HL-60 (cell line): ENCODE measurements around the gene AKAP1.

Source experiments
- DNase-seq, 2 experiments: peaks; one replicate each; pipeline ENCODE4 v3.0.0-alpha.2; 2010 to 2020; ENCODE audit warnings: low read depth in 1 of 2, low spot score in 1 of 2
- H3K27ac ChIP-seq: fragments of 250-450 bp; sonication (Bioruptor Pico); replicated peaks from 2 replicates; pipeline ENCODE4 v1.5.1; 2020; ENCODE audit warnings: mild to moderate bottlenecking, moderate library complexity
- H3K27me3 ChIP-seq: fragments of 250-450 bp; sonication (Bioruptor Pico); 2 replicates; pipeline ENCODE4 v1.5.1; 2021; ENCODE audit warnings: mild to moderate bottlenecking, moderate library complexity; ENCODE audit not compliant: insufficient read depth, poor library complexity, severe bottlenecking
- H3K4me3 ChIP-seq: replicated peaks from 2 replicates; pipeline ENCODE4 v1.5.1; 2011; ENCODE audit warnings: mild to moderate bottlenecking, control low read depth, low read length; ENCODE audit not compliant: insufficient read depth
- CTCF ChIP-seq: IDR thresholded peaks from one replicate; pipeline ENCODE4 v1.5.1; 2011; ENCODE audit warnings: low read length, control low read depth, inconsistent platforms; ENCODE audit not compliant: insufficient read depth
- GABPA ChIP-seq: IDR thresholded peaks from 2 replicates; pipeline ENCODE4 v1.6.1; 2012; ENCODE audit warnings: low read depth
- POLR2AphosphoS5 ChIP-seq: IDR thresholded peaks from 2 replicates; pipeline ENCODE4 v1.6.1; 2012; ENCODE audit warnings: low read depth
- REST ChIP-seq: IDR thresholded peaks from 2 replicates; pipeline ENCODE4 v1.6.1; 2012; ENCODE audit warnings: low read depth; ENCODE audit not compliant: insufficient replicate concordance
- SPI1 ChIP-seq: IDR thresholded peaks from 2 replicates; pipeline ENCODE4 v1.6.1; 2012; ENCODE audit warnings: low read depth, mild to moderate bottlenecking, borderline replicate concordance

The AKAP1 gene

DNA sequence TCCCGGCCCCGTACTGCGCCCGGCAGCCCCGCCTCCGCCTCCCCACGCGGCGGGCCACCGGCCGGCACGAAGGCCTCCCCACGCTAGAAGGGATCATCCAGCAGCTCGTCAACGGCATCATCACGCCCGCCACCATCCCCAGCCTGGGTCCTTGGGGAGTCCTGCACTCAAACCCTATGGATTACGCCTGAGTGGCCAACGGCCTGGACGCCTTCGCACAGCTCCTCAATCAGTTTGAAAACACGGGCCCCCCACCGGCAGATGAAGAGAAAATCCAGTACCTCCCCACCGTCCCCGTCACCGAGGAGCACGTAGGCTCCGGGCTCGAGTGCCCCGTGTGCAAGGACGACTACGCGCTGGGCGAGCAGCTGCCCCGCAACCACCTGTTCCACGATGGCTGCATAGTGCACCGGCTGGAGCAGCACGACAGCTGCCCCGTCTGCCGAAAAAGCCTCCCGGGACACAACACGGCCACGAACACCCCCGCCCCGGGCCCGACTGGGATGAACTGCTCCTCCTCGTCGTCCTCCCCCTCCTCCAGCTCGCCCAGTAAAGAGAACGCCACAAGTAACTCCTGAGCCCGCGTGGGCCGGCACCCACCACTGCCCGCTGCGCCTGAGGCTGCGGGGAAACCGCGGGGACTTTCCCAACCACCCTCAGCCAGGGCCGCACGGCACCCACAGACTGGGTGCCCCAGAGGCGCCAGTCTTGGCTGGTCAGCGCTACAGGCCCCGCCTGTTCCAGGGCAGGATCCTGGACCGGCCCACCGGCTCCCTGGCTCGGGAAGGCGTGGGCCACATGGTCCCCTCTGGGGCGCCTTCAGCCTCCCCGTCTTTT, 39.0 kb upstream of the AKAP1 start:
- no peak overlapping the region for H3K27ac ChIP-seq
- peaks cover 11% of the 10 kb centered on the region for H3K27me3 ChIP-seq
- no peak for TF ChIP-seq SPI1
- TF ChIP-seq CTCF: no peak
- peak; percentile 36 for TF ChIP-seq REST
- 0 out of 2 replicates have a peak, but pooled peaks have one; percentile 19 for TF ChIP-seq POLR2AphosphoS5
- TF ChIP-seq GABPA: no peak
- peak in 1 of 2 experiments; percentile 26 for DNase-seq
- peak overlapping the region; percentile 39 for H3K4me3 ChIP-seq

- no peak for TF ChIP-seq GABPA
- TF ChIP-seq SPI1: peak; percentile 73
- no peak for TF ChIP-seq POLR2AphosphoS5
- TF ChIP-seq REST: no peak
- TF ChIP-seq CTCF: no peak
- peak in 1 of 2 experiments; percentile 66 for DNase-seq
- Histone ChIP-seq H3K27me3 (peaks cover 11% of the 10 kb centered on the region), H3K4me3 (peak overlapping the region; percentile 39), H3K27ac (no peak overlapping the region)
Observed at GRCh38 chr17:57046749-57047148, 38.3 kb upstream of the AKAP1 start.

GRCh38 chr17:57048096-57048495, 37.0 kb upstream of the AKAP1 start:
- DNase-seq: no peak
- Histone ChIP-seq H3K27ac (no peak overlapping the region), H3K27me3 (peaks cover 11% of the 10 kb centered on the region), H3K4me3 (no peak overlapping the region)
- no peak for TF ChIP-seq REST
- no peak for TF ChIP-seq GABPA
- TF ChIP-seq CTCF: no peak
- no peak for TF ChIP-seq POLR2AphosphoS5
- TF ChIP-seq SPI1: no peak
